Adrenal gland (tissue), 5 donors: ENCODE results near the gene ARL13A.

Experiments used
- CTCF ChIP-seq, 6 experiments: fragments of 450-650 bp in 4 of 6; fragments of 200-600 bp in 2 of 6; sonication (generic) in 1 of 6; IDR thresholded peaks; 1 replicate in 5 of 6; 2 replicates in 1 of 6; pipeline versions ENCODE4 v1.5.1 to v1.8.0; 2016 to 2021; ENCODE audit warnings: antibody characterized with exemption in 6 of 6, mild to moderate bottlenecking in 2 of 6, moderate library complexity in 1 of 6
- POLR2A ChIP-seq, 2 donors: fragments of 450-650 bp; IDR thresholded peaks; one replicate each; pipeline ENCODE4 v1.6.1; 2017; ENCODE audit warnings: antibody characterized with exemption in 2 of 2, mild to moderate bottlenecking in 2 of 2, moderate library complexity in 1 of 2
- donor health status: DM: no; HTN: no; CAD: no.

- TF ChIP-seq CTCF (IDR thresholded peaks at IDR 0.05) = no peak
- TF ChIP-seq POLR2A (IDR thresholded peaks at IDR 0.05) = no peak
Observed at GRCh38 chrX:100931925-100932285, 37.6 kb upstream of the ARL13A start.
